ENCODE results near the gene TSPAN14.

The TSPAN14 gene

GRCh38 chr10:80489371-80490112 is 35.4 kb downstream of the TSPAN14 start:
- DNase-seq, result no peak

DNA sequence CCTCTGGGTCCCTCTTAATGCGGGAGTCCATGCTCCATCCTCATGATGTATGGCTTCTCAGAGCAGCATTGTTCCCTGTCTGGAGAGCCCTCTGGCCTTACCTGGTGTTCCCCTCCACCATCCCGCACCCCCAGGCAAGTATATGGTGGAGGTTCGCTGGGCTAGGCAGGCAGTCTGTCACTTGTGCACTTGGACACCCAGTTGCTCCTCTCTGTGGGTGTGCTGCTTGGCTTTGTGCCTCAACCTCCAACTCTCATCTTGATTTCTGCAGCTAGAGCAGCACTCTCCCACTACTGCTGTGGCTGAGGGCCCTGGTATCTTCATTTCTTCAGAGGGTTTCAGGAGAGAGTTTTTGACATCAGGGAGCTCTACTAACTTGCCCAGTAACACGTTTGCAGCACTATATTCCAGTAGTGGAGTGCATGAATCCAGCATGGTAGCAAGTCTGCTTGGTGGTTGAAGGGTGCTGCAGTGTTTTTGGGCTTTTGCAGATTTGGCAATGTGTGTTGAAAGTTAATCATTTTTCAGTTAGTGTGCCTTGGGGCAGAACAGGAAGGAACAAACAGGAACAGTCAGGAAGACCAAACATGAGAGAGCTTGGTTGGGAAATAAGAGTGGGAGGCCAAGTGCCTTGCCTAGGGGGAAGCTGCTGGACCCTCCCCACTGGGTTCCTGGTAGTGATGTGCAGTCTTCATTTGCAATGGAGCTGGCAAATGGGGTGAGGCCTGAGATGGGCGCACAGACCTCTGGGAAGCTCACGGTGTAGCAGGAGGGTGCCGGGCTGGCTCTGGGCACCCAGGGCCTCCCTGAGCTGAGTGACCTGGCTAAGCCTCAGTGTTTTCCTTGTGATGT is 37.4 kb downstream of the TSPAN14 start:
- no peak for DNase-seq

DNA sequence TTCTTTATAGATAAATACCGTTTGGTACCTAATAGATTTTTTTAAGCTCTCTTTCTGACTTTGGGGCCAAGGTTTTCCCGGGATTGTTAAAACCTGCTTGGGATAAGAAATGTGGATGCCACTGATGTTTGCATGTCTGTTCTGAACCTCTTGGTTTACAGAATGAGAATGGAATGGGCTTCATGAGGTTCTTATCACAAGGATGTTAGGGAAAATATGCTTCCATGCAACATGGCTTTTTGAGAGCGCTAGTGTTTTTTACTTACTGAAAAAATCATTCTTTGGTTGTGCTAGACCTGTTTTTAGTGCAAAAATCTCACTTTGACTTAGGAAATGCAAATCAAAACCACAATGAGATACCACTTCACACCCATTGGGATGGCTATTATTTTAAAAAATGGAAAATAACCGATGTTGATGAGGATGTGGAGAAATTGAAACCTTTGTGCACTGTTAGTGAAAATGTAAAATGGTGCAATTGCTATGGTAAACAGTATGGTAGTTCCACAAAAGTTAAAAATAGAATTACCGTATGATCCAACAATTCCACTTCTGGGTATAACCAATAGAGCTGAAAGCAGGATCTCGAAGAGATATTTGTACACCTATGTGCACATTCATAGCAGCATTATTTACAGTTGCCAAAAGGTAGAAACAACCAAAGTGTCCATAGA is 38.9 kb downstream of the TSPAN14 start:
- DNase-seq, result no peak

DNA sequence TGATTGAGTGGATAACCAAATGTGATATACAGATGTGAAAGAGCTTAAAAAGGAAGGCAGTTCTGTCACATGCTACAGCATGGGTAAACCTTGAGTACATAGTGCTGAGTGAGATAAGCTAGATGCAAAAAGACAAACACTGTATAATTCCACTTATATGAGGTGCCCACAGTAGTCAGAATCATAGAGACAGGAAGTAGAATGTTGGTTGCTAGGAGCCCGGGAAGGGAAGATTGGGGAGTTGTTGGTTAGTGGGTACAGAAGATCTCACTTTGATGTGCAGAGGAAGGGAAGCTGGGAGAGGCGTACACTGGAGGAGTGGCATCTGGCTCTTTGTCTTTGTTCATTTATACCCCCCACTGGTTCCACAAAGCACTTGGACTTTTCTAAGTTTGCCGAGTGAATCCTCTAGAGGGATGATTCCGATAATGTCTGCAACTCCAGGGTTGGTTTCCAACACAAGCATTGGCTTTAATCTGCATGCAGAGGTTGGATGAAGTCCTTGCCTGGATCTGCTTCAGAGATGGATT is 39.5 kb downstream of the TSPAN14 start:
- no peak for DNase-seq

DNA sequence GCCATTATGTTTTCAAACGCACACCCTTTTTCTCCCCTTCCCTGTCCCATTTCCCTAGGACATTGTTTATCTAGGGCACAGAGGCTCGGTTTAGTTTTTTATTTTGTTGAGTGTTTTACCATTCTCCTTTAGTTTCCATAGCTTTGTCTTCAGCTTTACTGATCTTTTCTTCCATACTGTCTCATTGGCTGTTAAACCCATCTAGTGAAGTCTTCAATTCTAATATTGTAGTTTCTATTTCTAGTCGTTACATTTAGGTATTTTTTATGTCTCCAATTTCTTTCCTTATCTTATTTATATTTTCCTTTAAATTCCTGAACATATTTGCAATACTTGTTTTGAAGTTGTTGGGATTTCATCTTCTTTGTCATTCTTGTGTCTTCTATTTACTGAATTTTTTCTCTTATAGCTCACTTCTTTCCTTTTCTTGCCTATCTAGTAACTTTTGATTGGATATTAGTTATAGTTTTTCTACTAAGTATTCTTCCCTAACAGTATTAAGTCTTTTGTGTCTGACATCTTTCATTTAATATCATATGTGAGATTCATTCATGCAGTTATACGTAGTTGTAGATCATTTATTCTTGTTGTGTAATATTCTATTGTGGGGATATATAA is 42.6 kb downstream of the TSPAN14 start:
- no peak for DNase-seq

DNA sequence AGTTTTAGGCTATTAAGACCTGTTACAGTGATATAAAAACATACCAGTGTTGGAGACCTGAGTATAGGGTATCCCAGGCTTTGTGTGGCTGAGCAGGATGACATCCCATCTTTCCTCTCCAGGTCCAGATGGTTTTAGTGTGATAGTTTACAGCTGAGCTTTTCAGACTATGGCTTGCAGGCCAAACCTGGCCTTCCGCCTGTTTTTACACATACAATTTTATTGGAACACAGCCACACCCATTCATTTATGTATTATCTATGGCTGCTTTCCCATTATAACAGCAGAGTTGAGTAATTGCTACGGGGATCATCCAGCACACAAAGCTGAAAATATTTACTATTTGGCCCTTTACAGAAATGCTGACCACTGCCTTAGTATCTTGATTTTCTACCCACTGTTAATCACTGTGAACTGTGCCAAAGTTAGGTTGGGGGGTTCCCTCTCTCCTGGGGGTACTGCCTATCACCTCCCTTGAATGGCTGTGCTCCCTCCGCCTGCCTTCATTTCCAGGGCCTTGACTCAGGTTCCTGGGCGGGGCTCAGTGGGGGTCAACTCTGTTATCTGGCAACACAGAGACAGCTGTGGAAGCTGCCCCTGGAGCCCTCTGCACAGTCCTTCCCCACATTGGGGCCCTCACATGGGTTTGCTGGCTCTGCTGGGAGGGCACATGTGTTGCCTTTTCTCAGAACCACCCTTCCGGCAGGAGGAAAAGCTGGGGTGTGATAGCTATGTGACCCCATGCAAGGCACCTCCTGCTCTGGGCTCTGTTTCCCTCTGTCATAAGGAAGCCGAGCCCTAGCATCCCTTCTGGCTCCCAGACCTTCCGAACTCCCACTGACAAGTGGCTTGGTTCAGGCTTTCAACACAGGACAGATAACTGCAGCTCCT is 43.3 kb downstream of the TSPAN14 start:
- DNase-seq, result no peak

- DNase-seq, result no peak
Measured at GRCh38 chr10:80498078-80498832, 44.1 kb downstream of the TSPAN14 start.

DNA sequence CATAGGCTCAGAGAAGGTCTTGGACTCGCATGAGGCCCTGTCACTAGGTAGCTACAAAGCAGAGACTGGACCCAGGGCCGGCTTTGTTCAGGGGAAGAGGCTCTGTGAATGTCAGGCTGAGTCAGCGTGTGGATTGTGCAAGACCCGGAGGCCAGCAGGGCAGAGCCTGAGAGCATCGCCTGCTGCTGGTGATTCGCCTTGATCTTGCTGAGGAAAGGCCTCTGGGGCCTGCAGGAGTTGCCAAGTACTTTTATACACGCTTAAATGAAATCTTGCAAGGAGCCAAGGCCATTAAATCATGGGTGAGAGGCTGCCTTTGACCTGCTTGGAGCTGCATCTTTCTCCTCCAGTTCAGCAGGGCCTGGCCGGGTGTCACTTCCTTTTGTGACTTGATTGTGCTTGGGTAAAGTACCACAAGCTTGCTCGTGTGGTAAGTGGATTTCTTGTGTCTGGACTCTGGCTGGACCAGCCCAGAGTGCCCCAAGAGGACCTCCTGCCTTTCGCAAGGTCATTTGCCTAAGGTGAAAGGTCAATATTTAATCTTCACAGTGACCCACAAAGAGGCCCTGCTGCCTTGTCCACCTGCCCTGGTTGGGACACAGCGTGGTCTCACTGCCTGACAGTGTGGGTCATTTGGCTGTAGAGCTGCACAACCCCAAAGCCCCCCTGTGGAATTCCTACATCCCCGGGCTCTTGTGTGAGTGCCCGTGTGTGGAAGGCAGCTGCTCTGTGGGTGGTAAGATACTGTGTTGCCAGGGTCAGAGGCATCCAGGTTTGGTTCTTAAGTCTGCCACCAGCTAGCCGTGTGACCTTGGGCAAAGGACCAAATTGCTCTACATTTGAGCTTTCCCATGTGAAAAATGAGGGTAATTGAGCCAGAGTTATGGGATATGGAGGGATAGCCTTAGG is 45.0 kb downstream of the TSPAN14 start:
- DNase-seq, result peak; percentile 28

- DNase-seq, result no peak
Measured at GRCh38 chr10:80500572-80501380, 46.7 kb downstream of the TSPAN14 start.

DNA sequence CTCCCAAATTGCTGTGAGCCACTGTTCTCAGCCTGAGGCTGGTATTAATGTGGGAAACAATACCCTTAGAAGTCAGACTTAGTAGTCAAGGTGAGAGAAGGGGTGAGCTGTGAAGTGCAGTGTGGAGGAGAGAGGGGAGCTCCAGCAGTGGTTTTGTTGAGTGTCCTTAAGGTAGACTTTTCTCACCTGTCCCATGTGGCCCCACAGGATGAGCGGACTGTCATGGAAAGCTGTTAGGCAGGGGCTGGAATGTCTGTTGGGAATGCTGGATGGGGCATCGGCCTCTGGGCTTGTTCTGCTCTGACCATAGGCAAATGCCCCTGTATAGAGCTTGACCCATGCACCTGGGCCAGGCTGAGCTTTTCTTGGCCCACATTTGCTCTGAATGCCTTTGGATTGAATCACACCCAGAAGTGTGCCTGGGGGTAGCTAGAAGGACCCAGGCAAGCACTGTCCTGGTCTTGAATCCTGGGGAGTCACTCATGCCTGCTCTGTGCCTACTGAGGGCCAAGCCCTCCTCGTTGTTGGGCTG is 47.3 kb downstream of the TSPAN14 start:
- no peak for DNase-seq

GRCh38 chr10:80501913-80502521 is 47.9 kb downstream of the TSPAN14 start:
- no peak for DNase-seq

GRCh38 chr10:80502621-80503583 is 48.8 kb downstream of the TSPAN14 start:
- no peak for DNase-seq

DNA sequence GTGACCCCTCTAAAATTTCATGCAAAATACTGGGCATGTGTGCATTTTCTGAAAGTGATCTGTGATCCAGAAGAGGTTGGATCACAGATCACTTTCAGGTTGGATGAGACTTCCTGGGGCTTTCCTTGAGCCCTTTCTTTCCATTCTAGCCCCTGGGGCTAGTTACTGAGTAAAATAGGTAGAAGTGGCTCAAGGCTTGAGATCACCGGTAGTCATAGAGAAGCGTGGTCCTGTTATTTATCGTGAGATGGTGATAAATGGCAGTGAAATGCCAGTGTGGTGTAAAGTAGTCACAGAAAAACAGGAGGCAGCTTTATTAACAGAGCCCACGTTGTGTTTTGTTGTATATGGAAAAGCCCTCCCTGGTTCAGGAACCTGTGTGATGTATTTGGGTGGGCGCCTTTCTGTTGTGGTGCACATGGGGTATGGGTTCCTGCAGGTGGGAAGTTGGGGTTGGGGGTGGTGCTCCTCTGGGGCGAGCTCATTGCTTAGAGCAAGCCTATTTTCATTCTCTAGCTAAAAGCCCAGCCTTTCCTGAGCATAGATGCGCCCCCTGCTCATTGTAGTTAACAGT is 49.6 kb downstream of the TSPAN14 start:
- no peak for DNase-seq

DNA sequence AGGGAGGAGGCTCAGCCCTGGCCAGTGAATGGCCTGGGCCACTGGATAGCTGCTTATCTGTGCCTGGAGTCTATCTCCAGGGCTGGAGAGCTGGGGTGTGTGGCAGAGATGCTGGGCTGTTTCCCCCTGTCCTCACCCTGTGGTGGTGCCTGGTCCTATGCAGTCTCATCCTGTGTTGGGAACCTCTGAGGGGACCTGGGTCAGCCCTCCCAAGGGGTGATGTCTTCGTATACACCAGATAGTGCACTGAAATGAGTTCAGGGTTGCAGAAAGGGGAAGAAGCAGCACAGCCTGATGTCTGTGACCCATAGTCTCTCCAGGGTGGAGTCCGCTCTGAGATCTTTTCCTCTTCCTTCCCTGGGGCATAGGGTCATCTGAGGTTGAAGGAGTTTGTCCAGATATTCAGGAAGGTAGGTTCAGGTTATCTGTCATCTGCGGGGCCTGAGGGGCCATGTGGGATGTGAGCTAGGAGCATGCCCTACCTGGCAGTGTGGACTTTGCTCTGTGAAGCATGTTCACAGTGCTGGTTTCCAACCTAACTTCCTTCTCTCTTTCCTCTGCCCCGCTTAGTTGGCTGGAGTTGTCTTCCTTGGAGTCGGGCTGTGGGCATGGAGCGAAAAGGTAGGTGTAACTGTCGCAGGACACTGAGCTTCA is 50.2 kb downstream of the TSPAN14 start:
- DNase-seq, result no peak

GRCh38 chr10:80504897-80505465 is 50.9 kb downstream of the TSPAN14 start:
- no peak for DNase-seq

DNA sequence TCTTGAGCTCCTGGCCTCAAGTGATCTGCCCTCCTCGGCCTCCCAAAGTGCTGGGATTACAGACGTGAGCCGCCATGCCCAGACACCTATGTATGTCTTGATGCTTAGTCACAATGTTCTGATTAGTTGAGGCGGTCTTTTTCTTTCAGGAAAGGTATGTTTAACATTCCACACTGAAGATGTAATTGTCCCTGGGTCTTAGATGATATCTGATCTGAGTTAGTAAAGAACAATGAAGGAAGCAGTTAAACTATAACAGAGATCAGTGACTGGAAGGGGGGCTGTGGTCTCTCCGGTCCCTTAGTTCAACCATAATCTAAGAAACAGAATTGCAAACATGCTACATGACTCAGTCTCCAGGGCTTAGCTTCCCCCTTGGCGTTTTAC is 52.1 kb downstream of the TSPAN14 start:
- no peak for DNase-seq
